A549 treated with Mapracorat at 1 μM for 4 hours (cell line): ENCODE measurements around the gene PIP4K2C. TPM values are rescaled to one million over a fixed set of nuclear protein-coding genes. Genes with fewer than 3 reads are reported as not detected.

Experiments
- total RNA-seq: library from RNA; stranded (reverse); fragments of 200-300 nt; extraction: Qiagen RNA extraction; gene quantifications from 5 replicates; pipeline ENCODE4 v1.2.3, GENCODE V29; 2022

The PIP4K2C gene
- 38.3 to 48.9 TPM (median 42.1 TPM) in 5 replicates for total RNA-seq

GRCh38 chr12:57590864-57591781, at the start of gene PIP4K2C:
PIP4K2C (plus strand) TSS chr12:57591192; CDS start chr12:57591290, 98 bp downstream.

GRCh38 chr12:57546438-57547287, 44.3 kb upstream of the PIP4K2C start, which contains the start of gene DCTN2:
DCTN2 (minus strand) TSS chr12:57547192; CDS start chr12:57547063, 129 bp downstream.

GRCh38 chr12:57549909-57550640, 40.9 kb upstream of the PIP4K2C start, which contains the start of gene KIF5A:
KIF5A (plus strand) TSS chr12:57550044; CDS start chr12:57550272, 228 bp downstream.

GRCh38 chr12:57604454-57604991, 13.5 kb downstream of the PIP4K2C start, which contains the start of gene DTX3:
DTX3 (plus strand) TSS chr12:57604824; CDS start chr12:57606518, 1,694 bp downstream.

GRCh38 chr12:57611108-57611826, 20.3 kb downstream of the PIP4K2C start, which contains the start of gene ARHGEF25:
ARHGEF25 (plus strand) TSS chr12:57611435; CDS start chr12:57611895, 460 bp downstream.

GRCh38 chr12:57632958-57633840, 42.2 kb downstream of the PIP4K2C start, which contains the start of gene B4GALNT1:
B4GALNT1 (minus strand) TSS chr12:57633201; CDS start chr12:57632132, 1,069 bp downstream.

Other genes with a start within 250 kb of the PIP4K2C start
- 7.2 to 8.8 TPM (median 7.9 TPM) in 5 replicates for gene R3HDM2, start 160.1 kb upstream of the PIP4K2C start, total RNA-seq
- not detected in 5 replicates for gene INHBC, start 156.4 kb upstream of the PIP4K2C start, total RNA-seq
- 0.05 to 0.09 TPM in 2 of 5 replicates, not detected in the others for gene INHBE, start 135.9 kb upstream of the PIP4K2C start, total RNA-seq
- gene GLI1, start 131.4 kb upstream of the PIP4K2C start, total RNA-seq, result 5.7 to 7.0 TPM (median 6.5 TPM) in 5 replicates
- 0.19 to 0.83 TPM (median 0.35 TPM) in 5 replicates for gene ARHGAP9, start 111.3 kb upstream of the PIP4K2C start, total RNA-seq
- 137 to 249 TPM (median 138 TPM) in 5 replicates for gene MARS1, start 103.1 kb upstream of the PIP4K2C start, total RNA-seq
- gene DDIT3, start 70.7 kb upstream of the PIP4K2C start, total RNA-seq, result 27.8 to 30.1 TPM (median 28.8 TPM) in 5 replicates
- gene MBD6, start 68.4 kb upstream of the PIP4K2C start, total RNA-seq, result 19.4 to 27.6 TPM (median 26.6 TPM) in 5 replicates
- gene DCTN2, start 44.0 kb upstream of the PIP4K2C start, total RNA-seq, result 117 to 160 TPM (median 118 TPM) in 5 replicates
- 0.13 to 0.29 TPM (median 0.20 TPM) in 5 replicates for gene KIF5A, start 41.1 kb upstream of the PIP4K2C start, total RNA-seq
- gene DTX3, start 13.6 kb downstream of the PIP4K2C start, total RNA-seq, result 16.1 to 21.0 TPM (median 17.8 TPM) in 5 replicates
- gene ARHGEF25, start 20.2 kb downstream of the PIP4K2C start, total RNA-seq, result 4.4 to 5.9 TPM (median 5.3 TPM) in 5 replicates
- gene B4GALNT1, start 42.0 kb downstream of the PIP4K2C start, total RNA-seq, result 30.6 to 47.9 TPM (median 44.0 TPM) in 5 replicates
- 113 to 119 TPM (median 115 TPM) in 5 replicates for gene OS9, start 102.9 kb downstream of the PIP4K2C start, total RNA-seq
- gene AGAP2, start 147.6 kb downstream of the PIP4K2C start, total RNA-seq, result 0.08 to 0.23 TPM (median 0.14 TPM) in 5 replicates
- gene TSPAN31, start 153.8 kb downstream of the PIP4K2C start, total RNA-seq, result 15.2 to 21.0 TPM (median 16.4 TPM) in 5 replicates
- 237 to 273 TPM (median 248 TPM) in 5 replicates for gene CDK4, start 161.1 kb downstream of the PIP4K2C start, total RNA-seq
- 6.9 to 8.7 TPM (median 7.3 TPM) in 5 replicates for gene MARCHF9, start 163.9 kb downstream of the PIP4K2C start, total RNA-seq
- 1.5 to 2.8 TPM (median 1.7 TPM) in 5 replicates for gene CYP27B1, start 175.9 kb downstream of the PIP4K2C start, total RNA-seq
- 47.6 to 55.6 TPM (median 52.6 TPM) in 5 replicates for gene METTL1, start 180.9 kb downstream of the PIP4K2C start, total RNA-seq
- gene EEF1AKMT3, start 181.4 kb downstream of the PIP4K2C start, total RNA-seq, result 4.8 to 5.7 TPM (median 5.6 TPM) in 5 replicates
- gene TSFM, start 191.6 kb downstream of the PIP4K2C start, total RNA-seq, result 66.3 to 77.2 TPM (median 75.5 TPM) in 5 replicates
- 0.38 to 0.92 TPM (median 0.54 TPM) in 5 replicates for gene AVIL, start 227.5 kb downstream of the PIP4K2C start, total RNA-seq